ENCODE results near the gene FCHSD2.

Gene FCHSD2

GRCh38 chr11:72814286-72815109, 327.6 kb downstream of the FCHSD2 start, which contains the start of gene ATG16L2:
TSS of gene ATG16L2 (plus strand) at chr11:72814411. CDS start at chr11:72814446, 35 bp downstream.
- Histone ChIP-seq H3K4me3 (ENCODE audit: low read depth, low read length) (peak within 1 kb of the TSS; percentile 70), H3K4me1 (ENCODE audit: control insufficient read depth, insufficient read depth, low read length) (no peaks in the 10 kb centered on the region), H3K27ac (ENCODE audit: extremely low read depth, low read depth, low read length) (peak within 1 kb of the TSS; percentile 73), H3K9me3 (ENCODE audit: control insufficient read depth, insufficient read depth, low read depth, low read length) (no peaks in the 10 kb centered on the region), H3K36me3 (ENCODE audit: control insufficient read depth in 2 of 2, insufficient read depth in 1 of 2, low read length in 2 of 2) (peaks cover 0 to 14% of the 10 kb centered on the region in 2 experiments; a peak in 1 of 3 replicates)
- CTCF ChIA-PET: interaction anchor here (2.1 kb wide), 1 partner anchor 90 kb away, joined by 5 read pairs; no protein-coding TSS in a partner anchor
- POLR2A ChIA-PET: no interaction called here
- TF ChIP-seq ZNF843 (tag by site-specific recombination; IDR thresholded peaks at IDR 0.05) (0 out of 2 replicates have a peak, but pooled peaks have one; percentile 41), KLF16 (tag by site-specific recombination; IDR thresholded peaks at IDR 0.05) (peak; percentile 14; the same call in 1 of the 2 replicates), ZNF133 (tag by site-specific recombination; IDR thresholded peaks at IDR 0.05) (no peak), KLF17 (tag by site-specific recombination; IDR thresholded peaks at IDR 0.05) (no peak; the same call in 1 of the 2 replicates), ZNF555 (tag by site-specific recombination; conservative IDR thresholded peaks at IDR 0.05) (no peak), ZNF354C (tag by site-specific recombination; IDR thresholded peaks at IDR 0.05; ENCODE audit: borderline replicate concordance, low read depth) (no peak), ZNF747 (tag by site-specific recombination; IDR thresholded peaks at IDR 0.05) (no peak), GLI2 (tag by site-specific recombination; IDR thresholded peaks at IDR 0.05; ENCODE audit: borderline replicate concordance, low read depth) (no peak), CTCF (tag by site-specific recombination; IDR thresholded peaks at IDR 0.05) (peak; percentile 22; the same call in 1 of the 2 replicates), ZNF664 (tag by site-specific recombination; IDR thresholded peaks at IDR 0.05) (no peak), ZNF404 (tag by site-specific recombination; IDR thresholded peaks at IDR 0.05) (no peak), ZNF391 (tag by site-specific recombination; IDR thresholded peaks at IDR 0.05; ENCODE audit: borderline replicate concordance, low read depth) (peak; percentile 67; the same call in 1 of the 2 replicates), ZNF549 (tag by site-specific recombination; IDR thresholded peaks at IDR 0.05) (no peak), PRDM1 (tag by site-specific recombination; IDR thresholded peaks at IDR 0.05) (no peak), ZNF157 (tag by site-specific recombination; IDR thresholded peaks at IDR 0.05) (no peak), ZSCAN5A (tag by site-specific recombination; IDR thresholded peaks at IDR 0.05) (no peak), WT1 (tag by site-specific recombination; IDR thresholded peaks at IDR 0.05) (no peak), INSM2 (tag by site-specific recombination; IDR thresholded peaks at IDR 0.05) (no peak), ZNF416 (tag by site-specific recombination; IDR thresholded peaks at IDR 0.05) (no peak), ZNF423 (tag by site-specific recombination; IDR thresholded peaks at IDR 0.05) (no peak), RBAK (tag by site-specific recombination; IDR thresholded peaks at IDR 0.05) (no peak), ZNF23 (tag by site-specific recombination; IDR thresholded peaks at IDR 0.05; ENCODE audit: borderline replicate concordance) (no peak), ZNF174 (tag by site-specific recombination; IDR thresholded peaks at IDR 0.05) (no peak), ZNF341 (tag by site-specific recombination; IDR thresholded peaks at IDR 0.05; ENCODE audit: low read depth) (peak; percentile 51; the same call in 1 of the 2 replicates), PBX3 (CRISPR knock-in tag; IDR thresholded peaks at IDR 0.05) (no peak; the same call in 1 of the 2 replicates), ZNF596 (tag by site-specific recombination; IDR thresholded peaks at IDR 0.05) (no peak), ZNF16 (tag by site-specific recombination; IDR thresholded peaks at IDR 0.05; ENCODE audit: low read depth) (no peak), ZBTB49 (tag by site-specific recombination; IDR thresholded peaks at IDR 0.05; ENCODE audit: low read depth) (no peak), ZNF571 (tag by site-specific recombination; IDR thresholded peaks at IDR 0.05) (no peak)

Measured in HEK293 (cell line).